SK-N-MC (cell line): ENCODE results near the gene SMC1B.
"Not testable (repeated sequence)": the region's sequence is repeated elsewhere in the genome, so short reads cannot be mapped to it uniquely, and the experiment has no call there.

Source experiments
- EZH2 ChIP-seq: fragments of 200-600 bp; sonication (generic); IDR thresholded peaks from one replicate; pipeline ENCODE4 v1.6.1; 2017; ENCODE audit warnings: antibody characterized with exemption
- FOXP2 ChIP-seq: optimal IDR thresholded peaks from 2 replicates; pipeline ENCODE3; 2011; ENCODE audit warnings: mild to moderate bottlenecking, moderate library complexity; ENCODE audit not compliant: insufficient read depth; ENCODE audit errors: extremely low read length, control extremely low read depth
- POLR2AphosphoS5 ChIP-seq: IDR thresholded peaks from 2 replicates; pipeline ENCODE4 v1.6.1; 2012; ENCODE audit warnings: mild to moderate bottlenecking, low read depth, low read length, borderline replicate concordance

DNA sequence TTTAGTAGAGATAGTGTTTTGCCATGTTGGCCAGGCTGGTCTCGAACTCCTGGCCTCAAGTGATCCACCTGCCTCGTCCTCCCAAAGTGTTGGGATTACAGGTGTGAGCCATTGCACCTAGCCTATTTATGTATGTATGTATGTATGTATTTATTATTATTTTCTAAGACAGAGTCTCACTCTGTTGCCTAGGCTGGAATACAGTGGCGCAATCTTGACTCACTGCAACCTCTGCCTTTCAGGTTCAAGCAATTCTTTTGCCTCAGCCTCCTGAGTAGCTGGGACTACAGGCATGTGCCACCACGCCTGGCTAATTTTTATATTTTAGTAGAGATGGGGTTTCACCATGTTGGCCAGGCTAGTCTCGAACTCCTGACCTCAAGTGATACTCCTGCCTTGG lies 36.0 kb upstream of the SMC1B start:
- not testable (repeated sequence) for TF ChIP-seq EZH2, POLR2AphosphoS5, FOXP2
